ENCODE data around the gene PODXL.

Gene PODXL

GRCh38 chr7:131556053-131556908 lies at the start of gene PODXL:
PODXL (minus strand) TSS chr7:131556628; CDS start chr7:131556359, 269 bp downstream.
- DNase-seq, result peak; percentile 56

- DNase-seq, result no peak
Measured at GRCh38 chr7:131605280-131605878, 49.0 kb upstream of the PODXL start.

GRCh38 chr7:131604841-131605279 lies 48.4 kb upstream of the PODXL start:
- DNase-seq, result no peak

GRCh38 chr7:131603932-131604331 lies 47.5 kb upstream of the PODXL start:
- DNase-seq, result no peak

DNA sequence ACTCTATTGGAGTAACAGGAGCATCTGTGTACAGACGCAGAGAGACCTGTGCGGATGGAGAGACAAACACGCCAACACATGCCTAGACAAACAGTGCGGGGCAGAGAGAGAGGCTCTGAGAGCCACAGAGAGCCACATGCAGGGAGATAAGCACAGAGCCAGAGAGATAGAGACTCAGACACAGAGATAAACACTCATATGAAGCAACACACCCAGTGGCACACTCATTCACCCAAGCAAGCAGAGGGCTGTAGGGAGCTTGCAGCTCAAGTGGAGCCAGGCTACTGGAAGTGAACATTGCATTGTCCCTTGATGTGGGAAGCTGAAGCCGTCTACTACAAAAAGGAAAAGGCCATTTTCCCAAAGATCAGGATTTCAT lies 46.6 kb upstream of the PODXL start:
- no peak for DNase-seq

- no peak for DNase-seq
Measured at GRCh38 chr7:131602304-131602993, 46.0 kb upstream of the PODXL start.

GRCh38 chr7:131600085-131600881 lies 43.9 kb upstream of the PODXL start:
- no peak for DNase-seq

GRCh38 chr7:131596785-131597184 lies 40.4 kb upstream of the PODXL start:
- DNase-seq, result no peak

- no peak for DNase-seq
Measured at GRCh38 chr7:131595699-131596098, 39.3 kb upstream of the PODXL start.

GRCh38 chr7:131591687-131592319 lies 35.4 kb upstream of the PODXL start:
- no peak for DNase-seq

DNA sequence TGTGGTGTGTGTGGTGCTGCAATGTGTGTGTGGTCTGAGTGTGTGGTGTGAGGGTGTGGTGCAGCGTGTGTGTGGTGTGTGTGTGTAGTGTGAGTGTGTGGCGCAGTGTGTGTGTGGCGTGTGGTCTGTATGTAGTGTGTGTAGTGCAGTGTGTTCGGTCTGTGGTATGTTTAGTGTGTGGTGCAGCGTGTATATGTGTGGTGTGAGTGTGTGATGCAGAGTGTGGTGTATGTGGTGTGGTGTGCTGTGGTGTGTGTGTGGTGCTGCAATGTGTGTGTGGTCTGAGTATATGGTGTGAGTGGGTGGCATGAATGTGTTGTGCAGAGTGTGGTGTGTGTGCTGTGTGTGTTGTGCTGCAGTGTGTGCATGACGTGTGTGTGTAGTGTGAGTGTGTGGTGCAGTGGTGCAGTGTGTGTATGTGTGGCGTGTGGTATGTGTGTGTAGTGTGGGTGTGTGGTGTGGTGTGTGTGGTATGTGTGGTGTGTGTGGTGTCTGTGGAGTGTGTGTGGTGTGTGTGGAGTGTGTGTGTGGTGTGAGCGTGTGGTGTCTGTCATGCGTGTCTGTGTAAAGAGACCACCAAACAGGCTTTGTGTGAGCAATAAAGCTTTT lies 31.0 kb upstream of the PODXL start:
- DNase-seq, result no peak

GRCh38 chr7:131586759-131587158 lies 30.3 kb upstream of the PODXL start:
- no peak for DNase-seq

DNA sequence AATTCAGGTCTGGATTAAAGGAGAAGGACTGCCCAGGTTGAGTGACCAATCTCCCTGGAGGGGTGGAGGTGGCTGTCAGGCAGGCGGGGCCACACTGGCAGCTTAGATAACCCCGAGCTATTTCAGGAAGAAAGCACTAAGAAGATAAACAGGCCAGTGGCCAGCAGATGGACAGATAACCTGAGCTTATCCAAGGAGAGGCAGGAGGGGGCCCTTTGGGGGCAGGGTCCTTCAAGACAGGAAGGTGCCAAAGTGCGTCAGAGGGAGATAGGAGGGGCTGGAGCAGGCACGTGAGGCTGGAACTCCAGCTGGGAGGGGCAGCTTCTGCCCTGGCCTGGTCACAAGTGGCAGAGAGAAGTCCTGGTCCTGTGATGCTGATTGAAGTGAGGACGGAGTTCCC lies 29.8 kb upstream of the PODXL start:
- no peak for DNase-seq

DNA sequence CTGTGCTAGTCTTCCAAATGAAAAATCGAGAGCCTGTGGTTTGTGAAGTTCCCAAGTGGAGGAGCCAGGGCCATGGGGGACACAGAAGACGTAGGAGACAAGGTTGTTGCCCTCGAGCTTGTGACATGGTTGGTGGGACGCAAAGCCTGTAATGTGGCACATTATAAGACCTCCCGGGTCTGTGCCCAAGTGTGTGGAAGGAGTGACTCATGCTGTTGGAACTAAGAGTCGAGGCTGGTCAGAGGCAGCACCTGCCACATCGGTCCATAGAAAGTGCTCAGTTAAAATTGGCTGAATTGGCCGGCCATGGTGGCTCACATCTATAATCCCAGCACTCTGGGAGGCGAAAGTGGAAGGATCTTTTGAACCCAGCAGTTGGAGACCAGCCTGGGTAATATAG lies 27.0 kb upstream of the PODXL start:
- DNase-seq, result no peak

GRCh38 chr7:131581241-131582051 lies 25.0 kb upstream of the PODXL start:
- DNase-seq, result no peak

DNA sequence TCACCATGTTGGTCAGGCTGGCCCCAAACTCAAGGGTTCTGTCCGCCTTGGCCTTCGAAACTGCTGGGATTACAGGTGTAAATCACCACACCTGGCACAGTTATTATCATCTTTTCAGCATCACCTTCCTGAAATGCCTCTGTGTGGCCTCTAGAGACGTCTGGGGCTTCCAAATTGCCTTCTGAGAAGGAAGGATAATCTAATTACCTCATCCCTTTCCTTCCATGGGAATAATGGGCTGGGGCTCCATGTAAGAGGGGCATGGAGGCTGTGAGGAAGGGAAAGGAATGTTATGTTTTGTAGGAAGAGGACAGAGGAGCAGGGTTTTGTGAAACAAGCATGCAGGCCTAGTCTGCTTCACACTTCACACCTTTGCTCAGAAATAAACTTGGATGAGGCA lies 22.2 kb upstream of the PODXL start:
- no peak for DNase-seq

- no peak for DNase-seq
Measured at GRCh38 chr7:131574741-131575140, 18.3 kb upstream of the PODXL start.

GRCh38 chr7:131570401-131570800 lies 14.0 kb upstream of the PODXL start:
- DNase-seq, result no peak

DNA sequence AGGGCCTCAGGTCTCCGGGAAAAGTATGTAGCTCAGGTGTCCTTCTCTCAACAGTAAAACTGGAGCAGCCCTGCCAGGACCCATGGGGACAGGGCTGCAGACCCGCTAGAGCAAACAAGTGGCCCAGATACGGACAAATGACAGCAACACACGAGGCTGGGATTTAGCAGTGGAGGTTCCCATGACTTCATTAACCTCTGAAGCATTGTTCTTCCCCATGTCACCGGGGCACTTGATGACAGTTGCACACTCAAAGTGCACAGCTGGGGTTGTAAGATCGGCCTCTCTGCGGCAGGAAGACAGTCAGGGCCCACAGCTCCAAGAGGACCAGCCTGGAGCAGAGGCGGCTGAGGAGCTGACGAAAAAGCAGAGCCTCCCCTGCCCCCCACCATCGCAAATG lies 12.5 kb upstream of the PODXL start:
- DNase-seq, result no peak

- no peak for DNase-seq
Measured at GRCh38 chr7:131568510-131568909, 12.1 kb upstream of the PODXL start.

DNA sequence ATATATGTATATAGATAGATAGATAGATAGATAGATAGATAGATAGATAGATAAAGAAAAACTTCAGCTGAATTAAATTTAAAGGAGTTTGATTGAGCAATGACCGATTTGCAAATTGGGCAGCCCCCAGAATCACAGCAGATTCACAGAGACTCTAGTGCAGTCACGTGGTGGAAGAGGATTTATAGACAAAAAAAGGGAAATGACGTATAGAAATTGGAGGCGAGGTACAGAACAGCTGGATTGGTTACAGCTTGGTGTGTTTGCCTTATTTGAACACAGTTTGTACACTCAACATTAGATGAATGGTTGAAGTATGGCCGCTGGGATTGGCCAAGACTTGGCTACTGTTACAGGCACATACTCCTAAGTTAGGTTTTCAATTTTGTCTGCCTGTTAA lies 8.2 kb upstream of the PODXL start:
- no peak for DNase-seq

Data from NCI-H510A (cell line).